Measurements from ENCODE around the gene SKIDA1.
A peak's percentile ranks its signal among the peaks of the same experiment; 100 is the strongest.

The SKIDA1 gene

GRCh38 chr10:21517134-21518031 lies 8.1 kb downstream of the SKIDA1 start:
- DNase-seq (ENCODE audit: low read depth, low spot score) = peak; percentile 76

GRCh38 chr10:21516242-21517131 lies 9.0 kb downstream of the SKIDA1 start:
- peak; percentile 85 for DNase-seq (ENCODE audit: low read depth, low spot score)

GRCh38 chr10:21515361-21516241 lies 9.9 kb downstream of the SKIDA1 start:
- peak; percentile 64 for DNase-seq (ENCODE audit: low read depth, low spot score)

GRCh38 chr10:21514818-21515351 lies 10.6 kb downstream of the SKIDA1 start:
- peak; percentile 69 for DNase-seq (ENCODE audit: low read depth, low spot score)

GRCh38 chr10:21514129-21514817 lies 11.2 kb downstream of the SKIDA1 start:
- peak; percentile 26 for DNase-seq (ENCODE audit: low read depth, low spot score)

GRCh38 chr10:21513405-21513788 lies 12.1 kb downstream of the SKIDA1 start:
- peak; percentile 41 for DNase-seq (ENCODE audit: low read depth, low spot score)

- peak; percentile 40 for DNase-seq (ENCODE audit: low read depth, low spot score)
Observed at GRCh38 chr10:21512573-21513404, 12.7 kb downstream of the SKIDA1 start.

- peak; percentile 53 for DNase-seq (ENCODE audit: low read depth, low spot score)
Observed at GRCh38 chr10:21511946-21512572, 13.4 kb downstream of the SKIDA1 start.

GRCh38 chr10:21511095-21511570 lies 14.3 kb downstream of the SKIDA1 start:
- peak; percentile 24 for DNase-seq (ENCODE audit: low read depth, low spot score)

GRCh38 chr10:21510241-21511094 lies 15.0 kb downstream of the SKIDA1 start:
- peak; percentile 69 for DNase-seq (ENCODE audit: low read depth, low spot score)

- DNase-seq (ENCODE audit: low read depth, low spot score) = peak; percentile 50
Observed at GRCh38 chr10:21509341-21510240, 15.9 kb downstream of the SKIDA1 start.

GRCh38 chr10:21508706-21509331 lies 16.7 kb downstream of the SKIDA1 start:
- peak; percentile 27 for DNase-seq (ENCODE audit: low read depth, low spot score)

- no peak for DNase-seq (ENCODE audit: low read depth, low spot score)
Observed at GRCh38 chr10:21507150-21507549, 18.3 kb downstream of the SKIDA1 start.

GRCh38 chr10:21506351-21506750 lies 19.1 kb downstream of the SKIDA1 start:
- DNase-seq (ENCODE audit: low read depth, low spot score) = no peak

GRCh38 chr10:21505711-21506278 lies 19.7 kb downstream of the SKIDA1 start:
- no peak for DNase-seq (ENCODE audit: low read depth, low spot score)

- no peak for DNase-seq (ENCODE audit: low read depth, low spot score)
Observed at GRCh38 chr10:21503542-21503941, 21.9 kb downstream of the SKIDA1 start.

Data from astrocyte of the hippocampus (primary cell).